ENCODE measurements around the gene MRPL17. TPM values are rescaled to one million over a fixed set of nuclear protein-coding genes. Genes with fewer than 3 reads are reported as not detected.

The MRPL17 gene
- total RNA-seq, 4 donors from 2014 or later: 9.3 to 62.9 (median 14.2) TPM

DNA sequence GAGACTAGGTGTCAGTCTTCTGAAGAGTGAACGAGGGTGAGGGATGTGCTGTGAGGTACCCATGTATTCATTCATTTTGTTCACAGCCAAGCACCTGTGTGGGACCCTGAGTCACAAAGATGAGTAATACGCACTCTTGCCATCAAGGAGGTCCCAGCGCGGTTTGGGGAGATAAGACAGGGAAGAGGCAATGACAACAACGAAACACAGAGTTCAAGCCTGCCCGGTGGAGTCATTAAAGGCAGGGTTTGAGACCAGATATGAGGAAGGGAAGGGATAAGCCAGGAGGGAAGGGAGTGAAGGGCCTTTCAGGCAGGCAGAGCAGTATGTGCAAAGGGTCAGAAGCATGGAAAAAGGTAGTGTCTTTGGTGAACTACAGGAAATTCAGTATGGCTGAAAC is 32.2 kb downstream of the MRPL17 start:
- intact Hi-C loops (cut with DNase I; ENCODE audit: low total_unique reads): no loop called here
- peaks cover 10% of the 10 kb centered on the region for H3K27me3 ChIP-seq
- H3K4me1 ChIP-seq: peaks cover 14 to 33% (median 23%) of the 10 kb centered on the region in 4 donors
- in situ Hi-C loops (cut with MboI; ENCODE audit: low pct_ligation_motif_present in 1 of 4, low pct_unique_long_range_greater_than_20kb in 1 of 4, low sequenced_read_pairs in 3 of 4): no loop called here
- TF ChIP-seq EP300 (IDR thresholded peaks at IDR 0.05; ENCODE audit: low read depth) (no peak), CTCF (IDR thresholded peaks at IDR 0.05) (no peak), POLR2AphosphoS5 (IDR thresholded peaks at IDR 0.05) (no peak), POLR2A (IDR thresholded peaks at IDR 0.05) (no peak)
- no peak overlapping the region for H3K27ac ChIP-seq
- 63 to 93% methylated on average over 4 to 6 of the region's 6 CpGs for WGBS, 2 donors (ENCODE audit: low coverage in 1 of 2)
- no peaks in the 10 kb centered on the region for H3K9me3 ChIP-seq
- no peak overlapping the region for H3K4me3 ChIP-seq
- no peaks in the 10 kb centered on the region for H3K36me3 ChIP-seq
- DNase-seq: no peak

DNA sequence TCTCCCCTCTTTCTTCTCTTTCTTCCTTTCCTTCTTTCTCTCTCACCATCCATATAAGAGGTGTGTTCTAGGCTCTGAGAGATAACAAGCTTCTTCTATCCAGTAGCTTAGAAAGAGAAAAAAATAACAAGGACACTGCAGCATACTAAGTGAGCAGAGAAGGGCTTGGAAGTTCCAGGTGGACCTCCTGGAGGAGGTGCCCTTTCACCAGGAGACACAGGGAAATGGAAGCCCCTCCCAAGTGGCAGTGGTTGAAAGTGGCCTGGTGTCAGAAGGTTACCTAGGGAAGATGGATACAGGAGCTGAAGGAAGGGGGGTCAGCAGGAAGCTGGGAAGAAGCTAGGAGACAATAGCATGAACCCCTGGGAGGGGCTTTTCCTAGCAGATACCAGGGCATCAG is 33.0 kb downstream of the MRPL17 start:
- peaks cover 6% of the 10 kb centered on the region for H3K27me3 ChIP-seq
- no peaks in the 10 kb centered on the region for H3K36me3 ChIP-seq
- no peaks in the 10 kb centered on the region for H3K9me3 ChIP-seq
- TF ChIP-seq POLR2A (IDR thresholded peaks at IDR 0.05) (no peak), POLR2AphosphoS5 (IDR thresholded peaks at IDR 0.05) (no peak), CTCF (IDR thresholded peaks at IDR 0.05) (no peak)
- H3K27ac ChIP-seq: no peak overlapping the region
- intact Hi-C loops (cut with DNase I; ENCODE audit: low total_unique reads): no loop called here
- no peak overlapping the region for H3K4me3 ChIP-seq
- H3K4me1 ChIP-seq: peaks cover 20 to 34% (median 23%) of the 10 kb centered on the region in 4 donors
- no peak for DNase-seq
- in situ Hi-C loops (cut with MboI; ENCODE audit: low pct_ligation_motif_present in 1 of 4, low pct_unique_long_range_greater_than_20kb in 1 of 4, low sequenced_read_pairs in 3 of 4): no loop called here

DNA sequence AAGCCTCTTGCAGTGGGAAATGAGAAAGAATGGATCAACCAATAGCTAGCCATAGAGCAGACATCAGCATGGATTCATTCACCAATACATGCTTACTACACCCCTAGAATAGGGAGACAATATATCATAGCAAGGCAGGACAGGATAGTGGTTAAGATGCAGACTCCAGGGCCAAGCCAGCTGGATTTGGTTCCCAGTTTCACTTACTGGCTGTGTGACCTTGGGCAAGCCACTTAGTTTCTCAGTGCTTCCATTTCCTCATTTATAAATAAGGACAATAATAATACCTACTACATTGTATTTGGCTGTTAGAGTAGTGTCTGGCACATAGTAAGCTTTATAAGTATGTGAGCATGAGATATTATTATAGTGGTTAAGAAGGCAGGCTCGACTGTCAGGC is 34.6 kb downstream of the MRPL17 start:
- Histone ChIP-seq H3K4me1 (peaks cover 20 to 31% (median 23%) of the 10 kb centered on the region in 4 donors), H3K36me3 (no peaks in the 10 kb centered on the region), H3K9me3 (no peaks in the 10 kb centered on the region), H3K27ac (peak overlapping the region; percentile 70 to 79 (median 72)), H3K4me3 (no peak overlapping the region), H3K27me3 (no peaks in the 10 kb centered on the region)
- WGBS, 2 donors (ENCODE audit: low coverage in 1 of 2): 56 to 71% methylated on average over 1 of the region's 1 CpG
- DNase-seq: no peak
- TF ChIP-seq EP300 (IDR thresholded peaks at IDR 0.05; ENCODE audit: low read depth): no peak
- intact Hi-C loops (cut with DNase I; ENCODE audit: low total_unique reads): no loop called here
- in situ Hi-C loops (cut with MboI; ENCODE audit: low pct_ligation_motif_present in 1 of 4, low pct_unique_long_range_greater_than_20kb in 1 of 4, low sequenced_read_pairs in 3 of 4): no loop called here

GRCh38 chr11:6647836-6648235 is 35.3 kb downstream of the MRPL17 start:
- no peak for DNase-seq
- Histone ChIP-seq H3K27ac (peak overlapping the region; percentile 70 to 79 (median 72)), H3K36me3 (no peaks in the 10 kb centered on the region), H3K27me3 (no peaks in the 10 kb centered on the region), H3K4me1 (peaks cover 20 to 31% (median 23%) of the 10 kb centered on the region in 4 donors), H3K4me3 (no peak overlapping the region), H3K9me3 (no peaks in the 10 kb centered on the region)
- in situ Hi-C loops (cut with MboI; ENCODE audit: low pct_ligation_motif_present in 1 of 4, low pct_unique_long_range_greater_than_20kb in 1 of 4, low sequenced_read_pairs in 3 of 4): no loop called here
- intact Hi-C loops (cut with DNase I; ENCODE audit: low total_unique reads): no loop called here
- WGBS, 2 donors (ENCODE audit: low coverage in 1 of 2): 96 to 100% methylated on average over 2 of the region's 2 CpGs
- TF ChIP-seq POLR2A (IDR thresholded peaks at IDR 0.05) (no peak), EP300 (IDR thresholded peaks at IDR 0.05; ENCODE audit: low read depth) (no peak), POLR2AphosphoS5 (IDR thresholded peaks at IDR 0.05) (no peak), CTCF (IDR thresholded peaks at IDR 0.05) (no peak)

Measured in transverse colon (tissue), 4 donors.